ENCODE measurements around the gene TIAM2. TPM values are rescaled to one million over a fixed set of nuclear protein-coding genes. Genes with fewer than 3 reads are reported as not detected.

The TIAM2 gene
- total and polyA plus RNA-seq, 2 donors, result 12.1 to 26.8 TPM

- 95% methylated on average over 14 of the region's 14 CpGs for WGBS
- no peaks in the 10 kb centered on the region for H3K36me3 ChIP-seq (ENCODE audit: insufficient read depth)
These were observed 135.2 kb downstream of the TIAM2 start for GRCh38 chr6:155130161-155130853.

DNA sequence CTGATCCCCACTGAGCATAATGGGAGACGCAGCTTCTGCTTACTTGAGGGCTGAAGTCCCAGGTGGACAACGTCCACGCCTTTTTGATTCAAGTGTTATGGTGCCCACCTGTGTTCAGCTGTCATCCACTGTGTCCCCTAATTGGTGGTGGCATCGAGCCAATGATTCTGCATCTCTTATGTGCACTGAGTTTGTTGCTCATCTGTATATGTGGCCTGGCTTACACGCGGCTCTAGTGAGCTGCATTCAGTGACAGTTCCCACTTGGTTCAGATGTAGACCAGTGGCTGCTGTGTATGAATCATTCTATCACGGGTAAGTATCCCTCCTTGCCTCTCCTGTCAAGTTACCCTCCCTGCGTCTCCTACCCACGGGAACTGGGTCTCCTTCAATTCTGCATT lies 137.5 kb downstream of the TIAM2 start:
- H3K4me1 ChIP-seq (ENCODE audit: insufficient read depth), result no peaks in the 10 kb centered on the region
- DNase-seq (ENCODE audit: extremely low spot score), result no peak
- no peak overlapping the region for H3K27ac ChIP-seq (ENCODE audit: low read depth)
- no peaks in the 10 kb centered on the region for H3K36me3 ChIP-seq (ENCODE audit: insufficient read depth)
- H3K4me3 ChIP-seq (ENCODE audit: low read depth, low read length), result no peak overlapping the region
- WGBS, result 87% methylated on average over 9 of the region's 9 CpGs

More at GRCh38 chr6:155130161-155130853, 135.2 kb downstream of the TIAM2 start:
- Histone ChIP-seq H3K27ac (ENCODE audit: low read depth) (no peak overlapping the region), H3K4me3 (ENCODE audit: low read depth, low read length) (no peak overlapping the region), H3K4me1 (ENCODE audit: insufficient read depth) (no peaks in the 10 kb centered on the region)
- no peak for DNase-seq (ENCODE audit: extremely low spot score)

GRCh38 chr6:155141002-155141401 lies 145.9 kb downstream of the TIAM2 start:
- Histone ChIP-seq H3K36me3 (ENCODE audit: insufficient read depth) (no peaks in the 10 kb centered on the region), H3K4me1 (ENCODE audit: insufficient read depth) (no peaks in the 10 kb centered on the region), H3K4me3 (ENCODE audit: low read depth, low read length) (no peak overlapping the region), H3K27ac (ENCODE audit: low read depth) (no peak overlapping the region)
- DNase-seq (ENCODE audit: extremely low spot score), result no peak
- 66% methylated on average over 1 of the region's 1 CpG for WGBS

GRCh38 chr6:155141512-155141911 lies 146.4 kb downstream of the TIAM2 start:
- Histone ChIP-seq H3K36me3 (ENCODE audit: insufficient read depth) (no peaks in the 10 kb centered on the region), H3K4me3 (ENCODE audit: low read depth, low read length) (no peak overlapping the region), H3K4me1 (ENCODE audit: insufficient read depth) (no peaks in the 10 kb centered on the region), H3K27ac (ENCODE audit: low read depth) (no peak overlapping the region)
- WGBS, result 94% methylated on average over 2 of the region's 2 CpGs
- DNase-seq (ENCODE audit: extremely low spot score), result no peak

GRCh38 chr6:155142168-155143028 lies 147.3 kb downstream of the TIAM2 start:
- no peak for DNase-seq (ENCODE audit: extremely low spot score)
- Histone ChIP-seq H3K27ac (ENCODE audit: low read depth) (peak overlapping the region; percentile 68), H3K4me1 (ENCODE audit: insufficient read depth) (no peaks in the 10 kb centered on the region), H3K4me3 (ENCODE audit: low read depth, low read length) (peak overlapping the region; percentile 20), H3K36me3 (ENCODE audit: insufficient read depth) (no peaks in the 10 kb centered on the region)
- 31% methylated on average over 13 of the region's 13 CpGs for WGBS

- H3K4me1 ChIP-seq (ENCODE audit: insufficient read depth), result no peaks in the 10 kb centered on the region
- peak overlapping the region; percentile 68 for H3K27ac ChIP-seq (ENCODE audit: low read depth)
- WGBS, result 18% methylated on average over 4 of the region's 4 CpGs
- no peaks in the 10 kb centered on the region for H3K36me3 ChIP-seq (ENCODE audit: insufficient read depth)
- DNase-seq (ENCODE audit: extremely low spot score), result no peak
- peak overlapping the region; percentile 20 for H3K4me3 ChIP-seq (ENCODE audit: low read depth, low read length)
These were observed 148.0 kb downstream of the TIAM2 start for GRCh38 chr6:155143029-155143577.

- Histone ChIP-seq H3K27ac (ENCODE audit: low read depth) (no peak overlapping the region), H3K4me1 (ENCODE audit: insufficient read depth) (no peaks in the 10 kb centered on the region), H3K4me3 (ENCODE audit: low read depth, low read length) (peak overlapping the region; percentile 5), H3K36me3 (ENCODE audit: insufficient read depth) (no peaks in the 10 kb centered on the region)
- DNase-seq (ENCODE audit: extremely low spot score), result no peak
- 69% methylated on average over 7 of the region's 7 CpGs for WGBS
These were observed 148.5 kb downstream of the TIAM2 start for GRCh38 chr6:155143578-155144106.

- Histone ChIP-seq H3K36me3 (ENCODE audit: insufficient read depth) (no peaks in the 10 kb centered on the region), H3K4me3 (ENCODE audit: low read depth, low read length) (no peak overlapping the region), H3K27ac (ENCODE audit: low read depth) (no peak overlapping the region), H3K4me1 (ENCODE audit: insufficient read depth) (no peaks in the 10 kb centered on the region)
- no peak for DNase-seq (ENCODE audit: extremely low spot score)
- 95% methylated on average over 4 of the region's 4 CpGs for WGBS
These were observed 151.1 kb downstream of the TIAM2 start for GRCh38 chr6:155146205-155146604.

DNA sequence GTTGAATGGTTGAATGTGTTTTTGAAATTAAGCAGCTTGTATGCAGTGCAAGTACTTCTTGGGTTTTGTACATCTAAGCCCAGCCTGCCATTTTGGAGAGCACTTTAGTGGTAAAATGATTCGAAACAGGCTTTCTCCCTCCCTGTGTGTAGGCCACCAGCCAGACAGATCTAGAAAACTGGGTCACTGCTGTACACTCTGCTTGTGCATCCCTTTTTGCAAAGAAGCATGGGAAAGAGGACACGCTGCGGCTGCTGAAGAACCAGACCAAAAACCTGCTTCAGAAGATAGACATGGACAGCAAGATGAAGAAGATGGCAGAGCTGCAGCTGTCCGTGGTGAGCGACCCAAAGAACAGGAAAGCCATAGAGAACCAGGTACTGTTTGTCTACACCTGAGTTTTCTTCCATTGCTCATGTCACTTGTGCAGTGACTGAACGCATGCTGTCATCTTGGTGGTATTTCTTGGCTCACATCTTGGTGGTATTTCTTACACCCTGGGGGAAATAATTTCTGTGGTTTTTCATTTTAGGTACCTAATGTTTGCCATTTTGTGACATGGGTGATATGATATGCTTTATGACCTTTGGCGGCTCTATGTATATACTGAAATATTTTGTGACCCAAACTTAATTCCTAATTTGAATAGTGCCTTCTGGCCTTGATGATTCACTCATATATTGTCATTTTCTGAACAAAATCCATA lies 153.0 kb downstream of the TIAM2 start:
- 91% methylated on average over 7 of the region's 7 CpGs for WGBS
- H3K4me3 ChIP-seq (ENCODE audit: low read depth, low read length), result no peak overlapping the region
- H3K36me3 ChIP-seq (ENCODE audit: insufficient read depth), result no peaks in the 10 kb centered on the region
- no peak overlapping the region for H3K27ac ChIP-seq (ENCODE audit: low read depth)
- H3K4me1 ChIP-seq (ENCODE audit: insufficient read depth), result no peaks in the 10 kb centered on the region
- no peak for DNase-seq (ENCODE audit: extremely low spot score)

DNA sequence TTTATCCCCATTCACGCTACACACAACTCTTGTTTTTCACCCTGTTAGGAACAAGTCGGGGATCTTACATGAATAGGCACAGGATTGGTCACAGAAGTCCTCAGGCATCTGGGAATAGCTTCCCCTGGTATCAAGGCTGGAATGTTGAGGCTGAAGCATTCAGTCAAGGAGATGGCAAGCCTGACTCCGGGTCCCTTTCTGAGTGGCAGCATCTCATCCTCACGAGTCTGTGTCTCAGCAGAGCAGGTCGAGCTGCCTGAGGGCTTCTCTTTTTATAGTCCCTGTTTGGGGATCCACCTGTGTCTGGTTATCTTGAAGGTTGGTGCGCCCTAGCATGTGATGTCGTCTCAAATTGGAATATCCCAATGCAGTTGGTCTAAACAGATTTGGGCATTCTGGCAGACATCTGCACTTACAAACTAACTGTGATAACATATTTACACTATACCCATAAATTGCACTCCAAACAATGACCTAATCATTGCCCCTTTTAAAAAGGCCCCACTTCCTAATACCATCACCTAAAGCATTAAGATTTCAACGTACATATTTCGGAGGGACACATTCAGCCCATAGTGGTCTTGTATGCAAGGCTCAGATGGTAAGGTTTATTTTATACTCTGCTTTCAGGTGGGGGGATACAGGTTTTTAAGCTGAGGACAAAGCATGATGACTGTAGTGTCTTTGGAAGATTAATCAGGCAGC lies 156.0 kb downstream of the TIAM2 start:
- DNase-seq (ENCODE audit: extremely low spot score), result no peak
- no peaks in the 10 kb centered on the region for H3K4me1 ChIP-seq (ENCODE audit: insufficient read depth)
- no peak overlapping the region for H3K4me3 ChIP-seq (ENCODE audit: low read depth, low read length)
- WGBS, result 88% methylated on average over 9 of the region's 9 CpGs
- no peaks in the 10 kb centered on the region for H3K36me3 ChIP-seq (ENCODE audit: insufficient read depth)
- no peak overlapping the region for H3K27ac ChIP-seq (ENCODE audit: low read depth)

DNA sequence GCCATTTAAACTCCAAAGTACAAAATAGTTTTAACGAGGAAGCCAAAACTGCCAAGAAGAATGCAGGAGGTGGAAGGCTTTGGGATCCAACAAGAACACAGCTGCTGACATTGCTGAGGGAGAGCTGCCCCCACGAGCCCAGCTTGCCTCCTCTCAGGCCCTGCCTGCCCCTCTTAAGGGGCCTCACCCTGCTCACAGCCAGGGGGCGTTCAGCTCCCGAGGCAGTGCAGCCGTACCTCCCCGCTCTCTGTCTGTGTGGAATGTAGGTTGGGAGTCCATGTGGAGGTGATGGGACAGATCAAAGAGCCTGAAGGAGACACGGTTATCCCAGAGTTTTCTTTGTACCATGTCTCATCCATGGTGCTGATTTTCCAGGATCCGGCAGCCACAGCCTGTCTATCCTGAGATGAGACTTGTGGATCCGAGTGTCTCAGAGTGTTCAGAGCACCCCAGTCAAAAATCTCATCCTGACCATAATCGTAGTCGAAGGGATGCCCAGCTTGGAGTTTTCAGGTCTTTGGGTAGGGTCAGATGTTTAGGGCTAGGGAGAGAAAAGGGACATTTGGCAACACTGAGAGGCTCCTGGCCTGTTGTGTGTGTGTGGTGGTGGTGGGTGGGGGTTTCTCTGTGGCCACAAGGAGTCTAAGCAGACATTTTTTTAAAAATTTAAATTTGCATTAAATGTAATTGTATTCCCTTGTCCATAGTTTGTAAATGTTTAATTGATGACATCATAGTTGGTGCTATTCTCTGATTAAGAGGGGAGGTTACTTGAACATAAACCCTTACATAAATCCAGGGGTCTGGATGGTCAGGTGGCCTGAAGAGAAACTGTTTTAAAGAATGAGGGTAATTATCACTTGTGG lies 157.3 kb downstream of the TIAM2 start:
- WGBS, result 76% methylated on average over 11 of the region's 11 CpGs
- Histone ChIP-seq H3K4me1 (ENCODE audit: insufficient read depth) (no peaks in the 10 kb centered on the region), H3K27ac (ENCODE audit: low read depth) (no peak overlapping the region), H3K4me3 (ENCODE audit: low read depth, low read length) (no peak overlapping the region), H3K36me3 (ENCODE audit: insufficient read depth) (no peaks in the 10 kb centered on the region)
- DNase-seq (ENCODE audit: extremely low spot score), result no peak

- Histone ChIP-seq H3K27ac (ENCODE audit: low read depth) (peak overlapping the region; percentile 70), H3K4me1 (ENCODE audit: insufficient read depth) (no peaks in the 10 kb centered on the region), H3K4me3 (ENCODE audit: low read depth, low read length) (no peak overlapping the region), H3K36me3 (ENCODE audit: insufficient read depth) (no peaks in the 10 kb centered on the region)
- WGBS, result 40% methylated on average over 11 of the region's 11 CpGs
- DNase-seq (ENCODE audit: extremely low spot score), result peak; percentile 71
These were observed 159.2 kb downstream of the TIAM2 start for GRCh38 chr6:155154158-155154830.
